Tibial nerve (tissue), 3 donors: ENCODE measurements around the gene ZNF778.

ENCODE experiments used
- POLR2A ChIP-seq, 2 donors: fragments of 450-650 bp; IDR thresholded peaks; one replicate each; pipeline ENCODE4 v1.6.1; 2017; ENCODE audit warnings: antibody characterized with exemption in 2 of 2, mild to moderate bottlenecking in 2 of 2, moderate library complexity in 2 of 2
- TF ChIP-seq, protein P1 (sequence below), 5 experiments: fragments of 200-600 bp in 3 of 5; fragments of 450-650 bp in 2 of 5; sonication (generic) in 3 of 5; IDR thresholded peaks; one replicate each; pipeline ENCODE4 v1.5.1; 2016 to 2019; ENCODE audit warnings: antibody characterized with exemption in 5 of 5, mild to moderate bottlenecking in 3 of 5, moderate library complexity in 2 of 5

DNA sequence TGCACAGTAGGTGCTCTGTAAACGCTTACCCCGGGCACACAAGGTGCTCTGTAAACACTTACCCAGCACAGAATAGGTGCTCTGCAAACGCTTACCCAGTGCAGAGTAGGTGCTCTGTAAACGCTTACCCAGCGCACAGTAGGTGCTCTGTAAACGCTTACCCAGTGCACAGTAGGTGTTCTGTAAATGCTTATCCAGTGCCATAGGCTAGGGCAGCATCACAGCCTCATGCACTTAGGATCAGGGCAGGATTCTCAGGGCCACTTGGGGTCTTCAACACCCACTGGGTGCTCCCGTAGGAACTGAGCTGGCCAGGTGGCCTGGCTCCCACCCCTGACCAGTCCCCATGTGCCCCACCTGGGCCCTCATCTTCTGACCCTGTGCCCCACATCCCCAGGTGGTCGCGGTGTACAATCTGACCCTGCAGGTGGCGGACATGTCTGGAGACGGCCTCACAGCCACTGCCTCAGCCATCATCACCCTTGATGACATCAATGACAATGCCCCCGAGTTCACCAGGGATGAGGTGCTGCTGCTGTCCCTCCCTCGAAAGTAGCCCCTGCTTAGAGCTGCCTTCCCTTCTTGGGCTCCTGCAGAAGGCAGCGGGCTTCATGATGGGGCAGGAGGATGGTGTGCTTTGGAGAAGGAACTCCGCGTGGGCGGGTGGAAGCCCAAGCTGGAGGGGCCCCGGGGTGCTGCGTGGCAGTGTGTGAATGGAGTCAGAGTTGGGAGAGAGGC, 30.3 kb upstream of the ZNF778 start:
- TF ChIP-seq, protein P1, sequence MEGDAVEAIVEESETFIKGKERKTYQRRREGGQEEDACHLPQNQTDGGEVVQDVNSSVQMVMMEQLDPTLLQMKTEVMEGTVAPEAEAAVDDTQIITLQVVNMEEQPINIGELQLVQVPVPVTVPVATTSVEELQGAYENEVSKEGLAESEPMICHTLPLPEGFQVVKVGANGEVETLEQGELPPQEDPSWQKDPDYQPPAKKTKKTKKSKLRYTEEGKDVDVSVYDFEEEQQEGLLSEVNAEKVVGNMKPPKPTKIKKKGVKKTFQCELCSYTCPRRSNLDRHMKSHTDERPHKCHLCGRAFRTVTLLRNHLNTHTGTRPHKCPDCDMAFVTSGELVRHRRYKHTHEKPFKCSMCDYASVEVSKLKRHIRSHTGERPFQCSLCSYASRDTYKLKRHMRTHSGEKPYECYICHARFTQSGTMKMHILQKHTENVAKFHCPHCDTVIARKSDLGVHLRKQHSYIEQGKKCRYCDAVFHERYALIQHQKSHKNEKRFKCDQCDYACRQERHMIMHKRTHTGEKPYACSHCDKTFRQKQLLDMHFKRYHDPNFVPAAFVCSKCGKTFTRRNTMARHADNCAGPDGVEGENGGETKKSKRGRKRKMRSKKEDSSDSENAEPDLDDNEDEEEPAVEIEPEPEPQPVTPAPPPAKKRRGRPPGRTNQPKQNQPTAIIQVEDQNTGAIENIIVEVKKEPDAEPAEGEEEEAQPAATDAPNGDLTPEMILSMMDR (IDR thresholded peaks at IDR 0.05), result no peak
- no peak for TF ChIP-seq POLR2A (IDR thresholded peaks at IDR 0.05)
